Sigmoid colon (tissue), 4 donors: ENCODE data around the gene RC3H1.

Experiments
- CTCF ChIP-seq, 4 experiments: fragments of 450-650 bp in 3 of 4; fragments of 200-600 bp in 1 of 4; IDR thresholded peaks; one replicate each; pipeline ENCODE4 v1.5.1; 2016 to 2019; ENCODE audit warnings: antibody characterized with exemption in 4 of 4, mild to moderate bottlenecking in 3 of 4, moderate library complexity in 2 of 4
- POLR2AphosphoS5 ChIP-seq, 4 donors: sonication (generic); formaldehyde crosslinking; IDR thresholded peaks; one replicate each; pipeline ENCODE4 v1.6.1; 2017; ENCODE audit warnings: antibody characterized with exemption in 4 of 4

- TF ChIP-seq CTCF (IDR thresholded peaks at IDR 0.05) (no peak), POLR2AphosphoS5 (IDR thresholded peaks at IDR 0.05) (no peak)
These were observed 8.2 kb downstream of the RC3H1 start for GRCh38 chr1:174013864-174014418.
